GM04504 (cell line): ENCODE measurements around the gene SDHAF2.
"Not testable (repeated sequence)": the region's sequence is repeated elsewhere in the genome, so short reads cannot be mapped to it uniquely, and the experiment has no call there.

Source experiments
- DNase-seq: peaks from one replicate; pipeline ENCODE4 v3.0.0-alpha.2; 2012; ENCODE audit warnings: low read depth

The SDHAF2 gene

DNA sequence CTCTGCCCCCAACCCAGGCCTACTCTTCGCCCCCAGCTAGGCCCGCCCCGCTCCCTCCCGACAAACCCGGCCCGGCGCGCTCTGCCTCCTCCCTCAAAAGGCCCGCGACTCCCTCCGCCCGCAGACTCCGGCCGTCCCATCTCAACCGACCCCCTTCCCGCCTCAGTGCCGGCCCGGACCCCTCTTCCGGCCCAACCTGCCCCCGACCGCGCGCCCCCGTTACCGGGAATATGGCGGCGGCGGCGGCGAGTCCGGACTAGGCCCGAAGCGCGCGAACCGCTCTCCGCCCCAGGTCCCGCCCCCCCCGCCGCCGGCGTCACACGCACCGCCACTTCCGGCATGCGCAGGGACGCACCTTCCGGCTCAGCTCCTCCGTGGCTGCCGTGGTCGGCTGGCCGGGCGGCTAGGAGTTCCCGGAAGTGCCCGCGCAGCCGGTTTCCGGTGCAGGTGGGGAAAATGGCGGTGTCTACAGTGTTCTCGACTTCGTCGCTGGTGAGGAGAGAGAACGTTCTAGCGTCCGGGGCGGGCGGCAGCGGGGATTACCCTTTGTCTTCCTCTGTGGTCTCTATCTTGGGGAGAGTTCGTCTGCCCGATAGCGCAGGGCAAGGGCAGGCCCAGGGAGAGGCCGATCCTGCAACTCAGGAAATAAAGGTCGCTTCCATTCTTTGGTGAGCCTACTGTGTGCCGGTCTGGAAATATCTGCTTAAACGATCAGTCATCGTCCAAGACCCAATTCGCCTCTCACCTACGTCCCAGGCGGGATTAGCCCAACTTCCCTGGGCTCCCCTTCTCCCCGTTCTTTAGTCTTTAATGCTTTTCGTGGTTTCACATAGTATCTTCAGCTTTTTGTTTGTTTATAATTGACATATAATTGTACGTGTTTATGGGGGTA, at the start of gene SDHAF2, which contains the start of gene CPSF7:
SDHAF2 (plus strand) TSS at position 434 of the 892 bp plus-strand sequence; CDS start at position 457, 23 bp downstream.
CPSF7 (minus strand) TSS at position 285 of the 892 bp plus-strand sequence. CDS start 740 bp downstream, outside the sequence.
- peak; percentile 86 for DNase-seq

DNA sequence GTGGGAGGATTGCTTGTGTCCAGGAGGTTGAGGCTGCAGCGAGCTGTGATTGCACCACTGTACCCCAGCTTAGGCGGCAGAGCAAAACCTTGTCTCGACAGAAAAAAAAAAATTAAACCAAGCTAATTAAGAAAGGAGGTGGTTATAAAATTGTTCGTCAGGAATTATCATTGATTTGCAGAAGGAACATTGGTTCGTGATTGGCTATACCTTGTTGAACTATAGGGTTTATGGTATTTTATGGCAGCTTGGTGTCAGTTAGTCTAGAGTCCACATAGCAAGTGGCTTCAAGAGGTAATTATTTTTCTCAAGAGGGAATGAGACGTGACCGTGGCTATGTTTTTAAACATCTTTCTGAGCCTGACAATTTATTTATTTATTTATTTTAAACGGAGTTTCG, 49.0 kb upstream of the SDHAF2 start:
- DNase-seq = no peak

DNA sequence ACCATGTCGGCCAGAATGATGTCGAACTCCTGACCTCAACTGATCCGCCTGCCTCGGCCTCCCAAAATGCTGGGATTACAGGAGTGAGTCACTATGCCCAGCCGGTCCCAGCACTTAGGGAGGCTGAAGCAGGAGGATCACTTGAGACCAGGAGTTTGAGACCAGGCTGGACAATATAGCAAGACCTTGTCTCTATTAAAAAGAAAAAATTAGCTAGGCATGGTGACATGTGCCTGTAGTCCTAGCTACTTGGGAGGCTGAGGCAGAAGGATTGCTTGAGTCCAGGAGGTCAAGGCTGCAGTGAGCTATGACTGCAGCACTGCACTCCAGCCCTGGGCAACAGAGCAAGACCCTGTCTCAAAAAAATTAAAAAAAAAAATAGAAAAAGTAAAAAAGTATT, 46.1 kb upstream of the SDHAF2 start:
- not testable (repeated sequence) for DNase-seq

DNA sequence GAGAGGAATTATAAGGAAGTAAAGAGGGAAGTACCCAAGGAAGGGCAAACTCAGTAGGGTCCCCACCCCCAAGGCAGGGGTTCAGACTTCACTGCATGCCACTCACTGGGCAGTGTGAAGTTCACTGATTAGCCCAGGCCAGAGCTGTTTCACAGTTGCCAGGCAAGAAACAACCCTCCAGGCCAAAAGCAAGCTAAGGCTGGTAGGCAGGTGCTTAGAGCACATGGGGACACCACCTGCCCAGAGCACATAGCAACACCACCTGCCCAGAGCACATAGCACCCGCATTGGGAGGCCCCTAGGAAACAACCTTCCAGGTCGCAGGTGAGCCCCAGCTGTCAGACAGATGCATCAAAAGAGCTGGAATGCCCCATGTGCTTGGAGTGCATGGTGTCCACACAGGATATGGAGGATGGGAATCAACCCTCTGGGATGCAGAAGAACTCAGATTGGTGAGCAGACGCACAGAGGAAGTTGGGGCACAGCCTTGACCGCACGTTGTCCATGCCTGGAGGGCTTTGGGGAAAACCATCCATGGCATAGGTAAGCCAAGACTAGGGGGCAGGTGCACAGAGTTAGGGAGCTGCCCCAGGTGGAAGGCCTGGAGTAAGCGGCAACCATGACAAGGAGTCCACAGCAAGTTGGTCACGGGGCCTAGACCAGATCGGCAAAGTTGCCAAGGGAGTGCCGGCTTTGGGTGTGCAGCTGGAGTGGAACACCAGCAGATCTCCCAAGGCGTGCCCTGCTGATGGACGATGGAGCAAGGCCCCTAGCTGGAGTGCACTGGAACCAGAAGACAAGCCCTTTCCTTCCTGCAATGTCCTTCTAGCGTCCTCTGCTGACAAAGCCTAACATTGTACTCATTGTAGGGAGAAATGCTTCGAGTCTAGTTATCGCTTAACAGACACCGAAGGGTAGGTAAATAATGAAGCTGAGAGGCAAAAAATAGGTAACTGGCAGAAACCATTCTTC, 45.4 kb upstream of the SDHAF2 start:
- DNase-seq = no peak

DNA sequence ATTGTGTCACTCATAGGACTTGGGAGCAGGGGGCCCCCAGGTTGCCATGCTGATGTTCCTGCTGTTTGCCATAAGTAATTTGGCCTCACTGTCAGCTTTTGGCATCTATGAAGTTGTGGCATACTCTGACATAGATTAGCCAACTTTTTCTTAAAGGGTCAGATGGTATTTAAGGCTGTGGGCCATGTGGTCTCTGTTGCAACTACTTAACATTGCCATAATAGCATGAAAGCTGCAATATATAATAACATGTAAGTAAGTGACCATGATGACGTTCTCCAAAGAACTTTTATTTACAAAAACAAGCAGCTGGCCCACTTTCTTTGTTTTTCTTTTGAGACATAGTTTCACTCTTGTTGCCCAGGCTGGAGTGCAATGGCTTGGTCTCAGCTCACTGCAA, 39.8 kb upstream of the SDHAF2 start:
- DNase-seq = no peak

DNA sequence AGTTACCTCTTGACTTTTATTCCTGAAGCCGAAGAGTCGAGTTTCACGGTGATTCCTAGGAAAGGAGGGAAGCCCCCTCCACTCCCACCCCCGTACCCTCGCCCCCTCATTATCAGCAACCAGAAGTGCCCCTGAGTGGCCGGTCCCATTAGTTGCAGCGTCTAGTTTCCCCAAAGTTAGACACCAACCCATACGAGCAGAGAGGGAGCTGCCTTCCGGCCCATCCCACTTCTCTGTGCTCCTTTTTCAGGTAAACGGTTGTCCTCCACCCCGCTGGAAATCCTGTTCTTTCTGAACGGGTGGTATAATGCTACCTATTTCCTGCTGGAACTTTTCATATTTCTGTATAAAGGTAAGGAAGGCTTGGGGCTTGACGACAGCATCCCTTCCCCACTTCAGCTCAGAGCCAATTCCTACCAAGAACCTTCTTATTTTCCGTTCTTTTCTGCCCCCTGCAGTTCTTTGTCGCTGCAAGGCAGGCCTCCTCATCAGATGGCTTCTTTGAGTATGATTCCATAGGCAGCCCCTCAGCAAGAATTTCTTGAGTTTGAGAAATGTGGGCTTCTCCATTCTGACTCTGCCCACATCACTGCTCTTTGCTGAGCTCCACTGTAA, 36.8 kb upstream of the SDHAF2 start:
- DNase-seq = no peak

DNA sequence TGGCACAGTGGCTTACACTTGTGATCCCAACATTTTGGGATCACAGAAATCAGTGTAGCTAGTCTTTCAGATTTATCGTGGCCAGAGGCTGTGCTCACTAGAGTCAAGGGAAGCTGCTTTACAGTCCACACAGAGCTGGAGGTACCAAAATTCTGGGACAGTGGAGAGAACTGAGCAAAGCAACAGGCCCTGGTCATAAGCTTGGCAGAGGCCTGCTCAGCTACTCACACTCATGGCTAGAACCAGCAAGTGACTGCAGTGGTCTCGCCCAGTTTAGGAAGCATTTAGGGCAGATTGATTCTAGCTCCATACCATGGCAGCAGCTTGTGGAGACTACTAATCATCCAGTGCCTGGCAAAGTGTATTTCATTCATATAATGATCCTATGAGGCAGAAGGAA, 28.8 kb upstream of the SDHAF2 start:
- no peak for DNase-seq

DNA sequence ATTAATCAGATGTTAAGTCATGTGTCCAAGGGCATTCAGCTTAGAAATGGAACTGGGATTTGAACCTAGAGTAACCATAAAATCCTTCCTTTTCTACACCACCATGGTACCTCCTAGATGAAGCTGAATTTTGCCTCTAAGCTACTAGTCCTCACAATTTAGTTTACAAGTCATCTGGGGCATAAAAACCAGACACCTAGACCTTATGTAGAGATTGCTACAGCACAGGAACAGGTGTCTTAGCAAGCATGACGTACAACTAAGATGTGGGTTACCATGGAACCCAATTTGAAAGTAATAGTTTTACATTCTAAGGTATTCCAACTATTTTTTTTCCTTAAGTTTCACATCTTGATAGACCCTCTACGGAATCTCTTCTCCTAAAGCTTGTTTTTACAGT, 28.4 kb upstream of the SDHAF2 start:
- DNase-seq = no peak

DNA sequence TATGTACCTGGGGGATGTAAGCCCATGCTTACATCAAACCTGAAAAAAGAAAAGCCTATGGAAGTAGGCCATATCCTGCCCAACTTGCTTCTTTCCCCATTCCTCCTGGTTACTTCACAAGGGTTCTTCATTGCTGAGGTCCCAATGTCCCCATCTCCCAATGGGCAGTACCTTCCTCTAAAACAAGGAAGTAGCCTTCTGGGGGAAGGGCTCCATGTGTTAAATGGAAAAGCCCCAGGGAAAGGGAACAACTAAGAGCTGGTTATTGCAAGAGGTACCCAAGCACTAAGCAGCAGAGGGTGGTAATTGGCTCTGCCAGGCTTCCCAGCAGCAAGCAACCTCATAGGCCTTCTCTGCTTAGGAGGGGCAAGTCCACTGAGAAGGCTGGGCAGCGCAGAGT, 26.3 kb upstream of the SDHAF2 start:
- DNase-seq = no peak

DNA sequence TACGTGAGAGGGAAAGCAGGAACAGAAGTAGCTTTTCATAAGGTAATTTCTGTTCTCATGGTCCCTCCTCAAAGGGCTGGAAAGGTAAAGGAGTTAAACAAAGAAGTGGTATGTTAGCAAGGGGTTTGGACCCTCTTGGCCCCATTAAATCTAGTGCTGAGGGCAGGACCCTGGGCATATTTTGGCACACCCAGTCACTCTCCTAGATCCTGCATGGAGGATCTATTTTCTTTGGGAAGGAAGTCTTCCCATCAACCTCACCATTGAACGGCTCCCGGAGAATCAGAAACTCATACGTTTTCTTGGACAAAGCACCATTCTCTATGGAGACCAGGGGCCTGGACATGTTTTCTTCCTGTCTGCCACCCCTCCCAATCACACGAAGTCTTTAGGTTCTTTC, 25.8 kb upstream of the SDHAF2 start:
- DNase-seq = no peak

DNA sequence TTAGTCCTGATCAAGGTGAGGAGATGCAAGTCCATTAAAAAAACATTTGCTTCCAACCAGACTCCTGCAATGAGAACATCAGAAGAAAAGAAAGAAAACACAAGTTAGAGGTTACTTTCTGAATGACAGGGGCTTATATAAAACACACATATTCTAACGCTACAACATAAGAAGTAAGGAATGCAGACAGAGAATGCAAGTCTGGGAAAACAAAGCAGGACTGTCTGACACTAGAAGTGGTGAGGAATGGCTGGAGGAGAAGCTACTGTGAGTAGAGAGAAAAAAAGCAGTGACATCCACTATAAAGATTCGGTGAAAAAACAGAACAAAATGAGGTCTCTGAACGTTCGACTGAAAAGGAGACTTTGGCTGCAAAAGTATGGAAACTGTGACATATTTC, 25.3 kb upstream of the SDHAF2 start:
- no peak for DNase-seq

DNA sequence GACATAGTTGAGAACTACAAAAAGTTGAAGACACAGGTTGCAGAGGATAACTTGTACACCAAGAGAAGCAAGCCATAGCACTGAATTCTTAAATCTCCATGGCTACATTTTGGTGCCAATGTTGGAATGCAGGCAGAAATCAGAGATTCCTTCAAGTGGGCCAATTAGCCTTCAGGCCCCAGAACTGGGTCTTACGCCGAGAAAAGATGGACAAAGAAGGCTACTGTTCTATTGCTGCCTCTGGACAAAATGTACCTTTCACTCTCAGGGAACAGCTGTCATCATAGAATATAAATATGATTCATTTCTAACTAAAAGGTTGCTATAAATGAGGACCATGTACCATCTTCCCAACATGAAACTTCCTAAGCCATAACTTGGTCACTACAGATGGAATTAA, 23.9 kb upstream of the SDHAF2 start:
- DNase-seq = no peak

DNA sequence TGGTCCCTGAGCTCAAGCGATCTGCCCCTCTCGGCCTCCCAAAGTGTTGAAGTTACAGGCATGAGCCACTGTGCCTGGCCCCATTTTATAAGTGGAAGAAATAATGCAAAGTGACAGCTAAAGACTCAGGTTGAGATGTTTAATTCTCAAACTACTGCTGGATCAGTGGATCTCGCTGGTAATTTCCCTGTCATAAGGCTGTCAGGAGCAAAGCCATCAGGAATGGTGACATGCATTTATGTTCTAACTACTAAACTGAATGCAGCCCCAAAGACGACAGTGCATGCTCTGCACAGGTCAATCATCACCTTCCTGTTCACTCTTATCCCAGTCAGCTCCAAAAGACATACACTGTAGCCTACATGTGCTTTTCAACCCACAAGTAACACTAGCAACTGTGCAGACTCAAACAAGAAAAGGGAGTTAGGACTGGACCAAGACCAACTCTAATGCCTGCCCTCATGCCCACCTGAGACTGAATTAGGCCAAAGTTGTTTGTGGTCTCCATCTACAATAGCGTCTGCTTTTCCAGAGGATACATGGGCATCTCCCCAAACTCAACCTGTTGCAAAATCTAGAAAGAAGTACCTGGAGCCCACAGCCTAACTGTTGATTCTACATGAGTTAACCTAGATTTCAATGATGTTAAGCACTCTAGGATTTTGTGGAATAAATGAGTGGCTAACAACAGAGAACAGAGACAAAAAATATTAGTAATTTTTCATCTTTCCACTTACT, 22.8 kb upstream of the SDHAF2 start:
- DNase-seq = no peak

DNA sequence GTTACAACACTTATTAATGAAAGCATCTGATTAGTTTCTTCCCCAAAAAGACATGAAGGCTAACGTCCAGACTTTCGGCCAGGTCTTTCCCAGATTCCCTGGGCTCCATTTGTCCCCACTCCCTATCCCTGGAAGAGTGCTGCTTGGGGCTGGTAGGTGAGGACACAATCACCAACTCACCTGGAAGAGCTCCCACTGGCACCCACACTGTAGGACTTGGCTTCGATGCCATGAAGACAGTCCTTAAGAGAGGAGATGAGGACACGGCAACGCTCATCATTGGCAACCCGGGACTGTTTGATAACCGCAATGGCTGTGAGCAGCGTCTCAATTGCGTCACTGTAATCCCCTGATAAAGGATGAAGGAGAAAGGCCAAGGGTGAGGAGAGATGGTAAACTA, 18.3 kb upstream of the SDHAF2 start:
- DNase-seq = no peak

DNA sequence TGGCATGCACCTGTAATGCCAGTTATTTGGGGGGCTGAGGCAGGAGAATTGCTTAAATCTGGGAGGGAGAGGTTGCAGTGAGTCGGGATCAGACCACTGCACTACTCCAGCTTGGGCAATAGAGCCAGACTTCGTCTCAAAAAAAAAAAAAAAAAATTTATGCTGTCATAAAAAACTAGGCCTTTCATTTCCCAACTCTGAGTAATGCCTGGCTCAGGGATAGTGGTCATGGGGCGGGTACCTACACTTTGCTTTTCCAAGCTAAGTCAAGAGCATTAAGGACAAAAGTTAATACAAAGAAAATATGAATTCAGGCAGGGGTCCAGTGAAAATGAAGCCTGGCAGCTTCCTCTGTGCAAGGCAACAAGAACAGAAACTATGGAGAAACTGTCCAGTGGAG, 16.4 kb upstream of the SDHAF2 start:
- DNase-seq = peak; percentile 28

DNA sequence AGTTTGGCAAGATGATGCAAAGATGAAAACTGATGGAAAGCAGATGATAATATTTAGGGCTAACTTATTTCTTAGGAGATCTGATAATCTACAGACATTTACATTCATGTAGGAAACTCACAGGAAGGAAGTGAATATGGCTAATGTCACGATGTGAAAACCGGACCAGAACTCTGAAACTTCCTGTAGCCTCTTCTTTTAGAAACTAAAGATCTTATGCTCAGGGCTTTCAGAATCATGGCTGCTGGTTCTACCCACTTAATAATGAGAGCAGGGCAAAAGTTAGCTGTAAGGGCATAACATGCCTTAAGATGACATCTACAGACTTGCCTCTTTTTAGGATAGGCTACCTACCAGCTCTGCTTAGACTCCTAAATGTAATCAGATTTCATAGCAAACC, 15.4 kb upstream of the SDHAF2 start:
- no peak for DNase-seq

DNA sequence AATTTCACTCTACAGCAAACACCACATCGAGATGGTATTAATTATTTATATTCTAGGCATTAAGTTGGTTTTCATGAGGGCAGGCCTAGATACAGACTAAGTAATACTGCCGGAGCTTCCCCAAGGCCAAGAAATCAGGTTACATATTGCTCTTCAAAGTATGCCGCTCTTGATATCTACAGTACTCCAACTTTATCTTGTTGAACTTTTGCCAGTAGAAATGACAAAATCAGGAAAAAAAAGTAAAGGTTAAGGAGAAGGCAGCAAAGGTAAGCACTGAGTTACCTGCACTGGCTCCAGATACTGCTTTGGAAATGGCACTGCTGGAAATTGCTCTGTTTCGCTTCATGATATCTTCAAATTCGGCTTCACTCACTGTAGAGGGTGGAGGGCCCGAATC, 14.5 kb upstream of the SDHAF2 start:
- no peak for DNase-seq

DNA sequence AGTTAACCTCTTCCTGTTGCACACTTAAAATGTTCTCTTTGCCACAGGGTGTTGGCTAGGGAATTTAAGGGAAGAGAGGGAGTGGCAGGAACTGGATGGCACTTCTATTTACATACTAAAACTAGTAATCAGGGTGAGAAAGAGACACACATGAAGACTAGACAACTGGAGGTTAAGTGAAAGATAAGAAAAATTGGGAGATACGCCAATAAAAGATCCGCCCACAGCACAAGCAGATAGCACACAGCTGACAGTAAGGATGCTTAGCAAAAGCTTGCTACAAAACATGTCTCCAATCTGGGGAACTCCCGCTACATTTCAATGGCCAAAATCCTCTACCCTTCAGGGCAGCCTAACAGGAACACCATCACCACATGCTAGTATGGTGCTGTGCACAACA, 13.0 kb upstream of the SDHAF2 start:
- no peak for DNase-seq

DNA sequence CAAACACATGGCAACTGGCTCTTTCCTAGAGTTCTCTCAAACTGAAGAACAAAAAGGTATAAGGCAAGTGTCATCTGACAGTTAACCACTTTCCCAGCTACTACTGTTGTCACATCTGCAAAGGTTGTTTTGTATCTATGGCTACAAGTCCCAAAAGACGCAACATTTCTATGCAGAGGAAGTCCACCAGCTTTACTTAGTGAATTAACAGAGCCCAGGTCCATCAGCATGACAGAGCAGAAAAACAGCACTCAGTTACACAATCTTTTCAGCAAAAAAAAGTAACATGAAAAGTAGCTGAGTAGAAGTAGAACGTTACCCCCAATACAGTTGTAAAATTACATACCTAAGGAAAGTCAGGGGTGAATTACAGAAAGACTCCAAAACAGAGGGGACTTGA, 12.3 kb upstream of the SDHAF2 start:
- peak; percentile 14 for DNase-seq

DNA sequence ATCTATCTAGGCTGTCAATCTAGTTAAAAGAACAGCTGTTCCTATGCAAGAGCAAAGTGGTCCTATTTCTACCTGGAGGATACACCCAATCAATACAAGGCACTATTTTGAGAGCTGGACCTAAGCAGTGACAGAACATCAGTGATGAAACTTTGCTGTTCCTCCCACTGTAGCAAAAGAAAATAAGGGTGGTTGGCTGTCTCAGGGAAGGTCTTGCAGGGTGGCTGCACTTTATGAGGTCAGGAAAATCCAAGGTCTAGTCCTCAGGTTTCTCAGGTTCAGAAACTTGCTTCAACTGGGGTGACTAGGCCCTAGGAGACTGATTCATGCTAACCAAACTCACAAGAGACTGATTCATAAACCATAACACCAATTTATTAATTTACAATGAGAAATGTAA, 11.8 kb upstream of the SDHAF2 start:
- no peak for DNase-seq

DNA sequence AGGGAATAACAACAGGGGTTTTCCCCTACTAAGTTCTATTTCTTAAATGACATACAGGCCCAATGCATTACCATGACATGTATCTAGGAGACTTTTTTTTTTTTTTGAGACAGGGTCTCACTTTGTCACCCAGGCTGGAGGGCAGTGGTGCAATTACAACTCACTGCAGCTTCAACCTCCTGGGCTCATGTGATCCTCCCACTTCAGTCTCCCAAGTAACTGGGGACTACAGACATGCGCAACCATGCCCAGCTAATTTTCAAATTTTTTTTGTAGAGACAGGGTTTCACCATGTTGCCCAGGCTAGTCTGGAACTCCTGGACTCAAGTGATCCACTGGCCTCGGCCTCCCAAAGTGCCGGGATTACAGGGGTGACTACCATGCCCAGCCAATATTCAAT, 7.7 kb upstream of the SDHAF2 start:
- no peak for DNase-seq
